ENCODE measurements around the gene PRSS21. TPM values are rescaled to one million over a fixed set of nuclear protein-coding genes. Genes with fewer than 3 reads are reported as not detected.
A peak's percentile ranks its signal among the peaks of the same experiment; 100 is the strongest.

Gene PRSS21
- total and polyA plus RNA-seq, 2 donors from 2014 or later: 0.54 TPM; not detected in 1

GRCh38 chr16:2779151-2779920, 37.7 kb upstream of the PRSS21 start:
- TF ChIP-seq CTCF (IDR thresholded peaks at IDR 0.05; ENCODE audit: borderline replicate concordance, extremely low read depth, insufficient read depth): no peak
- H3K27ac ChIP-seq (ENCODE audit: low read depth in 2 of 2, low read length in 2 of 2): no peak overlapping the region
- FAIRE-seq (no peak), DNase-seq (peak in 1 of 5 donors; percentile 47)
- H3K4me1 ChIP-seq (ENCODE audit: control insufficient read depth in 2 of 3, insufficient read depth in 2 of 3, low read depth in 1 of 3, low read length in 3 of 3): peaks cover 0 to 23% (median 7%) of the 10 kb centered on the region in 3 donors
- intact Hi-C loops (cut with DNase I): no loop called here
- no peak overlapping the region for H3K4me3 ChIP-seq (ENCODE audit: low read length in 3 of 3)
- H3K36me3 ChIP-seq (ENCODE audit: control insufficient read depth in 2 of 3, insufficient read depth in 3 of 3, low read length in 3 of 3): peaks cover 0 to 7% (median 3%) of the 10 kb centered on the region in 3 donors
- H3K9me3 ChIP-seq (ENCODE audit: control insufficient read depth in 2 of 3, insufficient read depth in 1 of 3, low read length in 3 of 3): no peaks in the 10 kb centered on the region
- no peak overlapping the region for H3K9ac ChIP-seq (ENCODE audit: low read length in 3 of 3)
- no peaks in the 10 kb centered on the region for H3K27me3 ChIP-seq (ENCODE audit: control insufficient read depth, insufficient read depth, low read length)

GRCh38 chr16:2779978-2780898, 36.8 kb upstream of the PRSS21 start:
- Histone ChIP-seq H3K4me1 (ENCODE audit: control insufficient read depth in 2 of 3, insufficient read depth in 2 of 3, low read depth in 1 of 3, low read length in 3 of 3) (peaks cover 0 to 23% (median 7%) of the 10 kb centered on the region in 3 donors), H3K9me3 (ENCODE audit: control insufficient read depth in 2 of 3, insufficient read depth in 1 of 3, low read length in 3 of 3) (no peaks in the 10 kb centered on the region), H3K4me3 (ENCODE audit: low read length in 3 of 3) (no peak overlapping the region), H3K36me3 (ENCODE audit: control insufficient read depth in 2 of 3, insufficient read depth in 3 of 3, low read length in 3 of 3) (no peaks in the 10 kb centered on the region), H3K27me3 (ENCODE audit: control insufficient read depth, insufficient read depth, low read length) (no peaks in the 10 kb centered on the region), H3K27ac (ENCODE audit: low read depth in 2 of 2, low read length in 2 of 2) (no peak overlapping the region), H3K9ac (ENCODE audit: low read length in 3 of 3) (no peak overlapping the region)
- intact Hi-C loops (cut with DNase I): no loop called here
- no peak for TF ChIP-seq CTCF (IDR thresholded peaks at IDR 0.05; ENCODE audit: borderline replicate concordance, extremely low read depth, insufficient read depth)
- no peak for FAIRE-seq
- peak in 1 of 5 donors; percentile 26 for DNase-seq

GRCh38 chr16:2782583-2783351, 34.3 kb upstream of the PRSS21 start:
- H3K27me3 ChIP-seq (ENCODE audit: control insufficient read depth, insufficient read depth, low read length): peaks cover 4% of the 10 kb centered on the region
- intact Hi-C loops (cut with DNase I): no loop called here
- no peak overlapping the region for H3K27ac ChIP-seq (ENCODE audit: low read depth in 2 of 2, low read length in 2 of 2)
- FAIRE-seq (no peak), DNase-seq (peak in 2 of 5 donors; percentile 27 to 35)
- no peaks in the 10 kb centered on the region for H3K36me3 ChIP-seq (ENCODE audit: control insufficient read depth in 2 of 3, insufficient read depth in 3 of 3, low read length in 3 of 3)
- H3K4me3 ChIP-seq (ENCODE audit: low read length in 3 of 3): no peak overlapping the region
- peaks cover 0 to 14% (median 7%) of the 10 kb centered on the region in 3 donors for H3K4me1 ChIP-seq (ENCODE audit: control insufficient read depth in 2 of 3, insufficient read depth in 2 of 3, low read depth in 1 of 3, low read length in 3 of 3)
- H3K9ac ChIP-seq (ENCODE audit: low read length in 3 of 3): no peak overlapping the region
- H3K9me3 ChIP-seq (ENCODE audit: control insufficient read depth in 2 of 3, insufficient read depth in 1 of 3, low read length in 3 of 3): no peaks in the 10 kb centered on the region
- no peak for TF ChIP-seq CTCF (IDR thresholded peaks at IDR 0.05; ENCODE audit: borderline replicate concordance, extremely low read depth, insufficient read depth)

Measured in kidney (tissue), 14 donors.